ENCODE results near the gene OSBPL2.

DNA sequence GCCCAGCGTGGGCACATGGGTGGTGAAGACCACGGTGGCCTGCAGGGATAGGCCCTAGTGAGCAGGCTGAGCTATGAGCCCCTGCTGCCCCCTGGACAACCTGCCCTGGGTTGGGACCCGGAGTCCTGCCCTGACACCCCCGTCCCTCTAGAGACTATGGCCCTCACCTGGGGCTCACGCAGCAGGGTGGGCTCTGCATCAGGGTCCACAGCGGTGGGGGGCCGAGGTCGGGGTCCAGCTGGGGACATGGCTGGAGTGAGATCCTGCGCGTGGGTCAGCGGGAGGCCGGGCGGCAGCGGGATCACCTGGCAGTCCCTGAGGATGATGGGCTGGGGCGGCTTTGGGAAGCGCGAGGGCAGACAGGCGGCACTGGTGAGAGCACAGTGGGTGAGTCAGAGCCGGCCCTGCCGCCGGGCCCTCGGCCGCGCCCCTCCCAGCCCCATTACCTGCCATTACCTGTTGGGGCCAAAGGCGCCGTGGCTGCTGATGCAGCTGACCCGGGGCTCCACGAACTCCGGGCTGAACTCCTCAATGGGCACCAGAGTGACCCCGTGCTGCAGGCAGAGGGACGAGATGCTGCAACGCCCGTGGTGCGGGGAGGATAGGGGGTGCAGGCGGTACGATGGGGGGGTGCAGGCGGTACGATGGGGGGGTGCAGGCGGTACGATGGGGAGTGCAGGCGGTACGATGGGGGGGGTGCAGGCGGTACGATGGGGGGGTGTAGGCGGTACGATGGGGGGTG is 92.4 kb downstream of the OSBPL2 start:
- TF ChIP-seq FOSL1 (IDR thresholded peaks at IDR 0.05; ENCODE audit: low read depth) (no peak), JUND (IDR thresholded peaks at IDR 0.05) (no peak), POLR2A (IDR thresholded peaks at IDR 0.05; ENCODE audit: borderline replicate concordance, extremely low read depth, insufficient read depth, insufficient read length) (no peak), EZH2 (IDR thresholded peaks at IDR 0.05) (no peak), SIN3A (IDR thresholded peaks at IDR 0.05; ENCODE audit: low read depth) (no peak), CEBPB (IDR thresholded peaks at IDR 0.05; ENCODE audit: low read depth) (no peak)
- TF ChIP-seq, protein P1, sequence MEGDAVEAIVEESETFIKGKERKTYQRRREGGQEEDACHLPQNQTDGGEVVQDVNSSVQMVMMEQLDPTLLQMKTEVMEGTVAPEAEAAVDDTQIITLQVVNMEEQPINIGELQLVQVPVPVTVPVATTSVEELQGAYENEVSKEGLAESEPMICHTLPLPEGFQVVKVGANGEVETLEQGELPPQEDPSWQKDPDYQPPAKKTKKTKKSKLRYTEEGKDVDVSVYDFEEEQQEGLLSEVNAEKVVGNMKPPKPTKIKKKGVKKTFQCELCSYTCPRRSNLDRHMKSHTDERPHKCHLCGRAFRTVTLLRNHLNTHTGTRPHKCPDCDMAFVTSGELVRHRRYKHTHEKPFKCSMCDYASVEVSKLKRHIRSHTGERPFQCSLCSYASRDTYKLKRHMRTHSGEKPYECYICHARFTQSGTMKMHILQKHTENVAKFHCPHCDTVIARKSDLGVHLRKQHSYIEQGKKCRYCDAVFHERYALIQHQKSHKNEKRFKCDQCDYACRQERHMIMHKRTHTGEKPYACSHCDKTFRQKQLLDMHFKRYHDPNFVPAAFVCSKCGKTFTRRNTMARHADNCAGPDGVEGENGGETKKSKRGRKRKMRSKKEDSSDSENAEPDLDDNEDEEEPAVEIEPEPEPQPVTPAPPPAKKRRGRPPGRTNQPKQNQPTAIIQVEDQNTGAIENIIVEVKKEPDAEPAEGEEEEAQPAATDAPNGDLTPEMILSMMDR (IDR thresholded peaks at IDR 0.05 in 2 of 3, conservative IDR thresholded peaks at IDR 0.05 in 1 of 3; ENCODE audit: borderline replicate concordance in 1 of 3, insufficient read depth in 1 of 3, low read depth in 2 of 3, low read length in 2 of 3): no peak
- TF ChIP-seq, protein P2, sequence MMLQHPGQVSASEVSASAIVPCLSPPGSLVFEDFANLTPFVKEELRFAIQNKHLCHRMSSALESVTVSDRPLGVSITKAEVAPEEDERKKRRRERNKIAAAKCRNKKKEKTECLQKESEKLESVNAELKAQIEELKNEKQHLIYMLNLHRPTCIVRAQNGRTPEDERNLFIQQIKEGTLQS (IDR thresholded peaks at IDR 0.05): no peak

Measured in HCT116 (cell line).